ENCODE results near the gene GAN.

DNA sequence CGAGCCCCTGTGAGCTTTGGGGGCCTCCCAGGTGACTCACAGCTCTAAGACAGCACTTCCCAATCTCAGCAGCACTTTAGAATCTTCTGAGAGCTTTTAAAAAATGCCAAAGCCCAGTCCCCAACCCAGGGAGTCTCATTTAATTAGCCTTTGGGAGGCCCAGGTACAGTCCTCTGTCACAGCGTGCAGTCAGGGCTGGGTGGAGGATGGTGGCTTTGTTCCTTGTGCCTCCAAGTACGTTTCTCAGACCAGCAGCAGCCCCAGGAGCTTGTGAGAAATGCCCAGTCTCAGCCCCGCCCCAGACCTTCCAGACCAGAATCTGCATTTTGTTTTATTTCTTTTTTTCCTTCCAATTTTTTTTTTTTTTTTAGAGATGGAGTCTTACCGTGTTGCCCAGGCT is 102.4 kb downstream of the GAN start:
- TF ChIP-seq EZH2phosphoT487 (IDR thresholded peaks at IDR 0.05; ENCODE audit: insufficient read depth, low read depth) (no peak), EZH2 (IDR thresholded peaks at IDR 0.05; ENCODE audit: insufficient read depth, poor library complexity, severe bottlenecking) (no peak)

Measured in GM23248 (cell line).